ENCODE measurements around the gene XAF1.
"Not testable (repeated sequence)": the region's sequence is repeated elsewhere in the genome, so short reads cannot be mapped to it uniquely, and the experiment has no call there.

XAF1 gene

GRCh38 chr17:6716736-6717135 lies 39.1 kb upstream of the XAF1 start:
- ChIA-PET POLR2A (ENCODE audit: low non-redundant PET) (no interaction called here), CTCF (interaction anchor here (0.6 kb wide), 1 partner anchor 20 kb away, joined by 4 read pairs; no protein-coding TSS in a partner anchor)
- no peak overlapping the region for H3K27ac ChIP-seq
- TF ChIP-seq CTCF (conservative IDR thresholded peaks at IDR 0.05; ENCODE audit: low read depth), result no peak
- no peak for DNase-seq (ENCODE audit: low spot score)

GRCh38 chr17:6721744-6722143 lies 34.1 kb upstream of the XAF1 start:
- POLR2A ChIA-PET (ENCODE audit: low non-redundant PET), result no interaction called here
- no peak for TF ChIP-seq CTCF (conservative IDR thresholded peaks at IDR 0.05; ENCODE audit: low read depth)
- no peak overlapping the region for H3K27ac ChIP-seq
- CTCF ChIA-PET, result no interaction called here
- DNase-seq (ENCODE audit: low spot score), result no peak

- CTCF ChIA-PET, result interaction anchor here (0.6 kb wide), 1 partner anchor 36 kb away, joined by 3 read pairs; no protein-coding TSS in a partner anchor
Observed at GRCh38 chr17:6724009-6724408, 31.8 kb upstream of the XAF1 start.

GRCh38 chr17:6729531-6729930 lies 26.3 kb upstream of the XAF1 start:
- no peak for TF ChIP-seq CTCF (conservative IDR thresholded peaks at IDR 0.05; ENCODE audit: low read depth)
- no peak for DNase-seq (ENCODE audit: low spot score)
- CTCF ChIA-PET, result no interaction called here
- no peak overlapping the region for H3K27ac ChIP-seq
- POLR2A ChIA-PET (ENCODE audit: low non-redundant PET), result no interaction called here

More at GRCh38 chr17:6724009-6724408, 31.8 kb upstream of the XAF1 start:
- DNase-seq (ENCODE audit: low spot score), result no peak
- TF ChIP-seq CTCF (conservative IDR thresholded peaks at IDR 0.05; ENCODE audit: low read depth), result no peak
- POLR2A ChIA-PET (ENCODE audit: low non-redundant PET), result no interaction called here
- H3K27ac ChIP-seq, result no peak overlapping the region

- DNase-seq (ENCODE audit: low spot score); H3K27ac ChIP-seq; POLR2A ChIA-PET (ENCODE audit: low non-redundant PET): not testable (repeated sequence)
- CTCF ChIA-PET, result interaction anchor here (0.6 kb wide), 1 partner anchor 275 kb away, joined by 3 read pairs; no protein-coding TSS in a partner anchor
Observed at GRCh38 chr17:6746665-6747064, 9.2 kb upstream of the XAF1 start.

GRCh38 chr17:6748617-6749016 lies 7.2 kb upstream of the XAF1 start:
- DNase-seq (ENCODE audit: low spot score), result no peak
- H3K27ac ChIP-seq, result no peak overlapping the region
- no peak for TF ChIP-seq CTCF (conservative IDR thresholded peaks at IDR 0.05; ENCODE audit: low read depth)
- POLR2A ChIA-PET (ENCODE audit: low non-redundant PET), result no interaction called here
- CTCF ChIA-PET, result no interaction called here

GRCh38 chr17:6749519-6749918 lies 6.3 kb upstream of the XAF1 start:
- no peak overlapping the region for H3K27ac ChIP-seq
- TF ChIP-seq CTCF (conservative IDR thresholded peaks at IDR 0.05; ENCODE audit: low read depth), result no peak
- CTCF ChIA-PET, result no interaction called here
- POLR2A ChIA-PET (ENCODE audit: low non-redundant PET), result no interaction called here
- DNase-seq (ENCODE audit: low spot score), result no peak
